ENCODE results near the gene CDRT4. TPM values are rescaled to one million over a fixed set of nuclear protein-coding genes. Genes with fewer than 3 reads are reported as not detected.

The CDRT4 gene
- total RNA-seq, 2 donors from 2014 or later: 2.3 to 48.1 TPM

DNA sequence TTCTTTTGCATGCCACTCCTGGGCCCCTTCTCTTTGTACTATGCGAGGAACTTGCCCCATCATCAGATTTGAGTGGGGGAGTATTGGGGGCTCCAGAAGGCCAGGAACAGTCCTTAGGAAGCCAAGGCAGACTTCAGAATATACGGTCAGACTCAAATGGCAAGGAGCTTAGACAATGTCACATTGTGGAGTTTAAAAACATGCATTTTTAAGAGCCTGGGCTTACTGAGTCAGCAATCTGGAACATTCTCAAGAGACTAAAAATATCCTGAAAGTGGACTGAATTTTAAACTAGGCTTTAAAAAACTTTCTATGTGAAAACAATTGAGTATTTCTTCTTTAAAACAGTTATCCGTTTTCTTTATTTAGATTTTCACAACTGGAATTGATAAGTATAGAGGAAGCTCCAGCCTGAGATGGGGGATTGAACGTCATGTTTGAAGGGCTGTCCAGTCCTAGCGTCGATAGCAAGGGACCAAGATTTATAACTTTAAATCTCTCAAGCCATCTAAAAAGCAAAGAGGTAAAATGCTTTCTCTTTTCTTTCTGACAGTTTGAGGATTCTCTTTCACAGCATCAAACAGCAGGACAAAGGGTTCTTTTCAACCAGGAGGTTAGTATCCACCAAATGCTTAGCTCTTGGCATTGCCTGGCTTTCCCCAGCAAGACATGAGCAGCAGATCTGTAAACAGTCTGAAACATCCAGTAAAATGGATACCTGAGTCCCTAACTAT is 45.8 kb upstream of the CDRT4 start:
- ATAC-seq (no peak), DNase-seq (no peak)
- Histone ChIP-seq H3K9me3 (no peaks in the 10 kb centered on the region), H3K4me1 (peaks cover 4% of the 10 kb centered on the region), H3K36me3 (replicated peaks in 1 of 2; ENCODE audit: insufficient read depth in 1 of 2, low read depth in 2 of 2) (peaks cover 0 to 2% of the 10 kb centered on the region in 2 donors), H3K27me3 (no peaks in the 10 kb centered on the region), H3K27ac (no peak overlapping the region), H3K4me3 (no peak overlapping the region)
- intact Hi-C loops (cut with DNase I): no loop called here
- TF ChIP-seq POLR2A (IDR thresholded peaks at IDR 0.05): no peak
- TF ChIP-seq, protein P1, sequence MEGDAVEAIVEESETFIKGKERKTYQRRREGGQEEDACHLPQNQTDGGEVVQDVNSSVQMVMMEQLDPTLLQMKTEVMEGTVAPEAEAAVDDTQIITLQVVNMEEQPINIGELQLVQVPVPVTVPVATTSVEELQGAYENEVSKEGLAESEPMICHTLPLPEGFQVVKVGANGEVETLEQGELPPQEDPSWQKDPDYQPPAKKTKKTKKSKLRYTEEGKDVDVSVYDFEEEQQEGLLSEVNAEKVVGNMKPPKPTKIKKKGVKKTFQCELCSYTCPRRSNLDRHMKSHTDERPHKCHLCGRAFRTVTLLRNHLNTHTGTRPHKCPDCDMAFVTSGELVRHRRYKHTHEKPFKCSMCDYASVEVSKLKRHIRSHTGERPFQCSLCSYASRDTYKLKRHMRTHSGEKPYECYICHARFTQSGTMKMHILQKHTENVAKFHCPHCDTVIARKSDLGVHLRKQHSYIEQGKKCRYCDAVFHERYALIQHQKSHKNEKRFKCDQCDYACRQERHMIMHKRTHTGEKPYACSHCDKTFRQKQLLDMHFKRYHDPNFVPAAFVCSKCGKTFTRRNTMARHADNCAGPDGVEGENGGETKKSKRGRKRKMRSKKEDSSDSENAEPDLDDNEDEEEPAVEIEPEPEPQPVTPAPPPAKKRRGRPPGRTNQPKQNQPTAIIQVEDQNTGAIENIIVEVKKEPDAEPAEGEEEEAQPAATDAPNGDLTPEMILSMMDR (IDR thresholded peaks at IDR 0.05): no peak
- 87 to 89% methylated on average over 6 of the region's 6 CpGs for WGBS, 2 donors

DNA sequence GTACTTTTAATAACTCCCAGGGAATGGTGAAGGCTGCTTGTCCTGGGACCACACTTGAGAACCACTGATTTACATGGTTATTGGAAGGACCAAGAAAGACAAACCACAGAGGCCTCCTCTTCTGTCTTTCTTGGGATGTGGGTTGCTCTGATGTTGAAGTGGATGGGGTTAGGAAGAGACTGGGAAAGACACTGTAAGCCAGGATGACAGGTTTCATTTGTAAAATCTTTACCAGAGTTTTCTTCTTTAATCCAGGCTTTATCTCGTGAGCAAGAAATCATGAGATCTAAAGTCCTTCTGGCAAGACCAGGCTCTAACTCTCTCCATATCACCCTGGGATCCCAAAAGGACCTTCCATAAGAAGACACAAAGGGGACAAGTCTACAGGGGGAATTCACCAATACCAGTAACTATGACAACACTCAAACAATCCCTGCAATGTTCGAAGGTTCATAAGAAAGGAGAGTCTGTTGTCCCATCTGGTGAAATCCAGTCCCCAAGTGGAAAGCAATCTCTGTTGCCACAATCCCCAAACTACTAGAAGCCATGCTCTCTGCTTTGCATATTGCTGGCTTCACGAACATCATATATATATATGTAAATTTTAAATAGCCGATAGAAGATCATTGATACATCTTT is 44.8 kb upstream of the CDRT4 start:
- intact Hi-C loops (cut with DNase I): no loop called here
- H3K4me3 ChIP-seq: no peak overlapping the region
- no peaks in the 10 kb centered on the region for H3K9me3 ChIP-seq
- no peak for TF ChIP-seq POLR2A (IDR thresholded peaks at IDR 0.05)
- TF ChIP-seq, protein P1 (IDR thresholded peaks at IDR 0.05): no peak
- H3K27ac ChIP-seq: no peak overlapping the region
- H3K27me3 ChIP-seq: no peaks in the 10 kb centered on the region
- H3K36me3 ChIP-seq (replicated peaks in 1 of 2; ENCODE audit: insufficient read depth in 1 of 2, low read depth in 2 of 2): no peaks in the 10 kb centered on the region
- WGBS, 2 donors: 94% methylated on average over 4 of the region's 4 CpGs
- DNase-seq (no peak), ATAC-seq (no peak)
- peaks cover 4% of the 10 kb centered on the region for H3K4me1 ChIP-seq

DNA sequence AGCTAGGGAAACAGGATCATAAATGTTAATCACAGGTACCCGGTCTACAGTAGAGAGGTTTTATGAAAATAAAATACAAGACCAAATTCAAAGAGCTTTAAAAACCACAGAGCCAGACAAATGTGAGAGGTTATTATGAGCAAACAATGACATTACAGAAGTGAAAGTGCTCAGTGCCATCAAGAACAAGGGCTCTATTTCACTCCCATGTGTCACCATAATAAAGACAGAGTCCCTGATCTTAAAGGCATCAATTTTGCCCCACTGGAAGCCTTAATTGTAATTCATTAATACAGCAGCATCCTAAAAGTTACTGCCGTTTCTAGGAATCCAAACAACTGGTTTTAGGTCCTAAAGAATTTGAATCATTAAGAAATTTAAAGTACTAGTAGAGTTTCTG is 43.7 kb upstream of the CDRT4 start:
- no peak overlapping the region for H3K4me3 ChIP-seq
- no peaks in the 10 kb centered on the region for H3K9me3 ChIP-seq
- WGBS, 2 donors: 88 to 92% methylated on average over 2 of the region's 2 CpGs
- TF ChIP-seq POLR2A (IDR thresholded peaks at IDR 0.05): no peak
- TF ChIP-seq, protein P1 (IDR thresholded peaks at IDR 0.05): no peak
- H3K27me3 ChIP-seq: no peaks in the 10 kb centered on the region
- peaks cover 4% of the 10 kb centered on the region for H3K4me1 ChIP-seq
- no peak overlapping the region for H3K27ac ChIP-seq
- ATAC-seq: no peak
- no peaks in the 10 kb centered on the region for H3K36me3 ChIP-seq (replicated peaks in 1 of 2; ENCODE audit: insufficient read depth in 1 of 2, low read depth in 2 of 2)
- intact Hi-C loops (cut with DNase I): no loop called here
- no peak for DNase-seq

- Histone ChIP-seq H3K27me3 (no peaks in the 10 kb centered on the region), H3K4me3 (no peak overlapping the region), H3K36me3 (replicated peaks in 1 of 2; ENCODE audit: insufficient read depth in 1 of 2, low read depth in 2 of 2) (no peaks in the 10 kb centered on the region), H3K9me3 (no peaks in the 10 kb centered on the region), H3K4me1 (peaks cover 4% of the 10 kb centered on the region), H3K27ac (no peak overlapping the region)
- intact Hi-C loops (cut with DNase I): no loop called here
- ATAC-seq (no peak), DNase-seq (no peak)
- 62 to 73% methylated on average over 3 of the region's 3 CpGs for WGBS, 2 donors
- no peak for TF ChIP-seq POLR2A (IDR thresholded peaks at IDR 0.05)
- TF ChIP-seq, protein P1 (IDR thresholded peaks at IDR 0.05): no peak
Measured at GRCh38 chr17:15510361-15510760, 42.9 kb upstream of the CDRT4 start.
